GM23338 (cell line): Measurements from ENCODE around the gene CPNE5. TPM values are rescaled to one million over a fixed set of nuclear protein-coding genes. Genes with fewer than 3 reads are reported as not detected.

Experiments used
- ATAC-seq: fragments of 200-7000 bp; cut with Tn5 transposase; 3 replicates; pipeline ENCODE4 v1.9.1; 2020
- DNase-seq: peaks from one replicate; pipeline ENCODE4 v3.0.0-alpha.2; 2015; ENCODE audit warnings: low spot score
- H2AFZ ChIP-seq: fragments of 200-600 bp; sonication (generic); 2 replicates; pipeline ENCODE4 v1.8.0; 2016; ENCODE audit warnings: antibody characterized with exemption, mild to moderate bottlenecking, moderate library complexity
- H3F3A ChIP-seq: fragments of 200-600 bp; sonication (generic); replicated peaks from 2 replicates; pipeline ENCODE4 v1.8.0; 2017; ENCODE audit warnings: antibody characterized with exemption, mixed run types, low read depth
- H3K27ac ChIP-seq: fragments of 200-600 bp; sonication (generic); 2 replicates; pipeline ENCODE4 v1.6.1; 2016; ENCODE audit warnings: low read depth
- H3K27me3 ChIP-seq: fragments of 200-600 bp; sonication (generic); 2 replicates; pipeline ENCODE4 v1.8.0; 2016; ENCODE audit warnings: mild to moderate bottlenecking, mixed run types, moderate library complexity; ENCODE audit not compliant: insufficient read depth
- H3K36me3 ChIP-seq: fragments of 200-600 bp; sonication (generic); 2 replicates; pipeline ENCODE4 v1.8.0; 2016; ENCODE audit warnings: mild to moderate bottlenecking; ENCODE audit not compliant: insufficient read depth
- H3K4me1 ChIP-seq: fragments of 200-600 bp; sonication (generic); 2 replicates; pipeline ENCODE4 v1.8.0; 2016; ENCODE audit warnings: mild to moderate bottlenecking, moderate library complexity; ENCODE audit not compliant: insufficient read depth
- H3K4me2 ChIP-seq: fragments of 200-600 bp; sonication (generic); 2 replicates; pipeline ENCODE4 v1.7.1; 2017; ENCODE audit warnings: mixed run types
- H3K4me3 ChIP-seq: fragments of 200-600 bp; sonication (generic); 2 replicates; pipeline ENCODE4 v1.6.1; 2016; ENCODE audit warnings: mixed run types
- H3K79me2 ChIP-seq: fragments of 200-600 bp; sonication (generic); replicated peaks from 2 replicates; pipeline ENCODE4 v1.8.0; 2017; ENCODE audit warnings: mild to moderate bottlenecking; ENCODE audit not compliant: insufficient read depth
- H3K9me2 ChIP-seq: fragments of 200-600 bp; sonication (generic); 2 replicates; pipeline ENCODE4 v1.8.0; 2017; ENCODE audit not compliant: insufficient read depth
- H4K20me1 ChIP-seq: fragments of 200-600 bp; sonication (generic); replicated peaks from 2 replicates; pipeline ENCODE4 v1.8.0; 2017; ENCODE audit warnings: mild to moderate bottlenecking; ENCODE audit not compliant: insufficient read depth
- H3K27ac Mint-ChIP-seq: 2 replicates; pipeline ENCODE4 v1.8.0; 2020; ENCODE audit warnings: inconsistent platforms, mild to moderate bottlenecking, moderate library complexity, mixed read lengths
- H3K27me3 Mint-ChIP-seq: 3 replicates; pipeline ENCODE4 v1.8.0; 2022; ENCODE audit warnings: low read depth, mild to moderate bottlenecking, moderate library complexity, mixed read lengths, inconsistent platforms; ENCODE audit not compliant: insufficient read depth, poor library complexity
- H3K36me3 Mint-ChIP-seq: 3 replicates; pipeline ENCODE4 v1.8.0; 2021; ENCODE audit warnings: low read depth, mild to moderate bottlenecking, inconsistent platforms, moderate library complexity, mixed read lengths
- H3K4me1 Mint-ChIP-seq: 3 replicates; pipeline ENCODE4 v1.8.0; 2020; ENCODE audit warnings: mild to moderate bottlenecking, inconsistent platforms, mixed read lengths
- H3K4me3 Mint-ChIP-seq: 3 replicates; pipeline ENCODE4 v1.8.0; 2021; ENCODE audit warnings: moderate library complexity, mild to moderate bottlenecking, inconsistent platforms, mixed read lengths
- H3K9me3 Mint-ChIP-seq: 3 replicates; pipeline ENCODE4 v1.8.0; 2020; ENCODE audit warnings: moderate library complexity, mild to moderate bottlenecking, inconsistent platforms, mixed read lengths
- CREB1 ChIP-seq: fragments of 250-450 bp; sonication (Bioruptor Pico); IDR thresholded peaks from 2 replicates; pipeline ENCODE4 v1.5.0; 2020; ENCODE audit warnings: low read depth, mild to moderate bottlenecking, moderate library complexity
- CTCF ChIP-seq, 2 experiments: fragments of 200-600 bp in 1 of 2; sonication (generic) in 1 of 2; conservative IDR thresholded peaks; 2 replicates each; pipeline versions ENCODE4 v1.5.1 to v1.6.1; 2016 to 2017; ENCODE audit warnings: antibody characterized with exemption in 2 of 2, low read depth in 2 of 2, mild to moderate bottlenecking in 2 of 2, moderate library complexity in 1 of 2
- ETS1 ChIP-seq: IDR thresholded peaks from 2 replicates; pipeline ENCODE4 v1.6.1; 2016; ENCODE audit warnings: antibody characterized with exemption
- EZH2phosphoT487 ChIP-seq: fragments of 200-600 bp; sonication (generic); IDR thresholded peaks from one replicate; pipeline ENCODE4 v1.8.1; 2018; ENCODE audit warnings: antibody characterized with exemption; ENCODE audit not compliant: unreplicated experiment
- NANOG ChIP-seq: IDR thresholded peaks from 2 replicates; pipeline ENCODE4 v1.6.1; 2016; ENCODE audit warnings: antibody characterized with exemption, borderline replicate concordance
- STAT1 ChIP-seq: IDR thresholded peaks from one replicate; pipeline ENCODE4 v1.6.1; 2016; ENCODE audit warnings: antibody characterized with exemption; ENCODE audit not compliant: unreplicated experiment
- ZNF331 ChIP-seq: fragments of 250-450 bp; sonication (Bioruptor Pico); IDR thresholded peaks from 2 replicates; pipeline ENCODE4 v1.5.0; 2020; ENCODE audit warnings: low read depth, mild to moderate bottlenecking, moderate library complexity
- ZNF462 ChIP-seq: fragments of 250-450 bp; sonication (Bioruptor Pico); IDR thresholded peaks from 2 replicates; pipeline ENCODE4 v1.5.0; 2020; ENCODE audit warnings: mild to moderate bottlenecking, moderate library complexity
- polyA plus RNA-seq: library from polyadenylated mRNA; unstranded; fragments of >200 nt; fragmentation: Nextera tagmentation; extraction: Ambion mirVana; gene quantifications from 2 replicates; pipeline ENCODE4 v1.2.1, GENCODE V29; 2016
- total RNA-seq: library from RNA; depleted of rRNA; stranded (reverse); fragments of >200 nt; shearing (Covaris generic); gene quantifications from 2 replicates; pipeline ENCODE4 v1.2.3, GENCODE V29; 2014

Gene CPNE5
- total and polyA plus RNA-seq, 2 experiments from 2014 or later = 0.14 to 0.42 TPM

DNA sequence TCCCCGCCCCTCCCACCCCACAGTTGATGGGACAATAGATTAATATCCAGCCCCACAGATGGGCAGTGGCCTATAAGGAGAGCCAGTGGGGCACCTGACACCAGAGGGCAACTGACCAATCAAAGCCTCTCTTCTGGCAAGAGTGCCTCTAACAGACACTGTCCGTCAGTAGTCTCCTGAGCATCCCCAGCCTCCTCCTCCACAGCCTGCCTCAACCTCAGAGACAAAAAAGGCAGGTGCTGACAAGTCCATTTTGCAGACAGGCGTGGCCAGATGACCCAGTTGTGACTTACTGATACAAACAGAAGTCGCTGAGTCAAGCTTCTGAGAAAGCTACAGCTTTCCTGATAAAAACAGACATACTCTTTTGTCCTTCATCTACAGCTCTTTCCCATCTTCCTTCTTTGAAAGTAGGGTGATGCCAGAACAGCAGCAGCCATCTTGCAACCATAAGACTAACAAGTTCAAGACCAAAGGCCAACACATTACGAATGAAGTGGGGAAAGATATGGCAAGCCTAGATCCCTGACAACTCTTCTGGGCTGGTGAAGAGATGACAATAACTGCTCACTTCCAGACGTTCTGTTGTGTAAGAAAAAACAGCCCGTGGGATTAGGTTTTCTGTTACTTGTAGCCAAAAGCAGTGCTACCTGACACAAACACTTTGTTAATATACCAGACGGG lies 23.1 kb upstream of the CPNE5 start (continued):
- no peak for TF ChIP-seq ZNF462 (CRISPR knock-in tag)

DNA sequence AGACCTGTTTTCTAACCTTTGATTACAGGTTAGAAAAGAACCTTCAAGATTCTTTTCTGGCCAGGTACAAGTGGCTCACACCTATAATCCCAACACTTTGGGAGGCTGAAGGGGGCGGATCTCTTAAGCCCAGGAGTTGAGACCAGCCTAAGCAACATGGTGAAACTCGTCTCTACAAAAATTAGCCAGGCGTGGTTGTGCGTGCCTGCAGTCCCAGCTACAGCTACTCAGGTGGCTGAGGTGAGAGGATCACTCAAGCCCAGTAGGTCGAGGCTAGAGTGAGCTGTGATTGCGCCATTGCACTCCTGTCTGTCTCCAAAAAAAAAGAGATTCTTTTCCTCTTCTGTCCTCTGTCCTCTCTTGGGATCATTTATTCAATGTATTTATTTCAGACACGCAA lies 20.9 kb upstream of the CPNE5 start:
- Histone ChIP-seq H3F3A (0 out of 2 replicates have a peak, but pooled peaks cover 3% of the 10 kb centered on the region), H3K27me3 (no peaks in the 10 kb centered on the region), H3K4me2 (no peak overlapping the region), H3K27ac (peak overlapping the region; percentile 93; the same call in 1 of the 2 replicates), H2AFZ (no peak overlapping the region), H3K79me2 (peaks cover 80% of the 10 kb centered on the region), H3K36me3 (peaks cover 16% of the 10 kb centered on the region), H3K4me3 (no peak overlapping the region), H3K4me1 (peaks cover 13% of the 10 kb centered on the region), H3K9me2 (no peaks in the 10 kb centered on the region), H4K20me1 (peaks cover 16% of the 10 kb centered on the region; the same call in 1 of the 2 replicates)
- Mint-ChIP-seq H3K27ac (no peak overlapping the region), H3K4me1 (peaks cover 45% of the 10 kb centered on the region), H3K36me3 (peaks cover 75% of the 10 kb centered on the region), H3K9me3 (peaks cover 14% of the 10 kb centered on the region; the same call in 2 of the 3 replicates), H3K27me3 (peaks cover 12% of the 10 kb centered on the region), H3K4me3 (no peak overlapping the region)
- ATAC-seq (no peak), DNase-seq (no peak)
- TF ChIP-seq CTCF (conservative IDR thresholded peaks at IDR 0.05; ENCODE audit: low read depth in 2 of 2) = no peak
- no peak for TF ChIP-seq CREB1
- TF ChIP-seq EZH2phosphoT487 = no peak
- no peak for TF ChIP-seq ZNF331 (CRISPR knock-in tag)
- TF ChIP-seq ETS1 = no peak
- no peak for TF ChIP-seq STAT1
- no peak for TF ChIP-seq NANOG
